GM12878 (cell line): ENCODE measurements around the gene ARHGEF25. TPM values are rescaled to one million over a fixed set of nuclear protein-coding genes. Genes with fewer than 3 reads are reported as not detected.
"Not testable (repeated sequence)": the region's sequence is repeated elsewhere in the genome, so short reads cannot be mapped to it uniquely, and the experiment has no call there.

Experiments
- ATAC-seq: fragments of 200-7000 bp; cut with Tn5 transposase; 3 replicates; pipeline ENCODE4 v1.9.1; 2020; ENCODE audit warnings: mild to moderate bottlenecking, moderate library complexity
- BruUV-seq: library from RNA; stranded (reverse); fragments of 400-500 nt; replicated peaks from 2 replicates; lab custom pipeline; 2021; lab: Mats Ljungman, UMichigan
- CTCF ChIA-PET: fragments of 300-600 bp; sonication (Branson Sonifier 250); formaldehyde crosslinking; extraction: SDS; loops from one replicate; lab custom pipeline; 2021; ENCODE audit warnings: inconsistent platforms; lab: Yijun Ruan, JAX
- POLR2A ChIA-PET: fragments of 350-600 bp; formaldehyde crosslinking; extraction: SDS; loops from one replicate; lab custom pipeline; 2021; ENCODE audit warnings: inconsistent platforms; lab: Charles Lee
- RAD21 ChIA-PET: fragments of 300-600 bp; sonication (Branson Sonifier 250); formaldehyde crosslinking; loops from one replicate; lab custom pipeline; 2023; ENCODE audit warnings: antibody characterized with exemption; ENCODE audit not compliant: unreplicated experiment; lab: Charles Lee
- SMC1A ChIA-PET: fragments of 300-600 bp; sonication (Branson Sonifier 250); formaldehyde crosslinking; loops from one replicate; lab custom pipeline; 2023; ENCODE audit not compliant: unreplicated experiment, uncharacterized antibody; lab: Charles Lee
- DNase-seq: peaks from one replicate; pipeline ENCODE4 v3.0.0-alpha.2; 2011; ENCODE audit warnings: low read depth, low spot score
- FAIRE-seq: peaks from 3 replicates; lab custom pipeline; 2011; peaks lifted over from hg19 to GRCh38; lab: Jason Lieb, UNC
- H2AFZ ChIP-seq: 2 replicates; pipeline ENCODE4 v1.6.0; 2011; ENCODE audit warnings: low read depth, low read length, control low read depth; ENCODE audit not compliant: control insufficient read depth
- H3K27ac ChIP-seq: 2 replicates; pipeline ENCODE4 v1.5.1; 2011; ENCODE audit warnings: control low read depth; ENCODE audit not compliant: control insufficient read depth, insufficient read depth
- H3K27me3 ChIP-seq, 2 experiments: replicated peaks in 1 of 2; 2 replicates each; pipeline versions ENCODE4 v1.6.0 to v1.6.1; 2011; ENCODE audit warnings: low read length in 1 of 2; ENCODE audit not compliant: control insufficient read depth in 2 of 2, insufficient read depth in 2 of 2
- H3K36me3 ChIP-seq, 2 experiments: 2 replicates each; pipeline ENCODE4 v1.5.1; 2011; ENCODE audit warnings: low read length in 1 of 2; ENCODE audit not compliant: control insufficient read depth in 2 of 2, insufficient read depth in 2 of 2
- H3K4me1 ChIP-seq: 2 replicates; pipeline ENCODE4 v1.6.1; 2011; ENCODE audit warnings: mild to moderate bottlenecking, low read length, moderate library complexity, mixed read lengths; ENCODE audit not compliant: control insufficient read depth, insufficient read depth
- H3K4me2 ChIP-seq: 2 replicates; pipeline ENCODE4 v1.6.0; 2011; ENCODE audit warnings: control low read depth; ENCODE audit not compliant: control insufficient read depth, insufficient read depth
- H3K4me3 ChIP-seq: fragments of 200-600 bp; sonication (generic); 2 replicates; pipeline ENCODE4 v1.5.1; 2016
- H3K79me2 ChIP-seq: 2 replicates; pipeline ENCODE4 v1.6.0; 2011; ENCODE audit warnings: low read length; ENCODE audit not compliant: control insufficient read depth, insufficient read depth
- H3K9ac ChIP-seq: 2 replicates; pipeline ENCODE4 v1.8.0; 2011; ENCODE audit warnings: low read length, control low read depth, mixed read lengths; ENCODE audit not compliant: control insufficient read depth, insufficient read depth
- H3K9me3 ChIP-seq: replicated peaks from 3 replicates; pipeline ENCODE4 v1.5.1; 2011; ENCODE audit warnings: mild to moderate bottlenecking, low read length; ENCODE audit not compliant: control insufficient read depth, insufficient read depth
- H4K20me1 ChIP-seq: 2 replicates; pipeline ENCODE4 v1.6.0; 2011; ENCODE audit not compliant: control insufficient read depth, insufficient read depth
- NBN ChIP-seq: fragments of 450-650 bp; IDR thresholded peaks from 2 replicates; pipeline ENCODE4 v1.6.1; 2016
- WGBS: methylation state at CpG from one replicate; pipeline ENCODE4 v1.1.6; 2016; ENCODE audit warnings: low lambda C conversion rate; ENCODE audit not compliant: insufficient replicate concordance, insufficient coverage; ENCODE audit errors: missing lambda C conversion rate; 5-methylcytosine and 5-hydroxymethylcytosine counted together
- in situ Hi-C: fragments of 300-500 bp; cut with MboI; formaldehyde crosslinking; loops from 9 replicates; pipeline ENCODE4 v1.14.3; 2018; ENCODE audit warnings: mixed read lengths
- intact Hi-C: fragments of 100-400 bp; cut with micrococcal nuclease; formaldehyde crosslinking; loops from one replicate; pipeline ENCODE4 v1.14.2; 2022; ENCODE audit not compliant: unreplicated experiment
- polyA plus RNA-seq, 11 experiments: library from polyadenylated mRNA; depleted of rRNA in 4 of 11; unstranded in 6 of 11; stranded (reverse) in 5 of 11; fragments of >200 nt; fragmentation: Nextera tagmentation in 4 of 11; fragmentation: Illumina TruSeq in 1 of 11; extraction: Ambion mirVana in 4 of 11; extraction: Trizol in 1 of 11; gene quantifications; 1 replicate in 1 of 11; 2 replicates in 10 of 11; pipeline versions ENCODE4 v1.2.1 to v1.2.3, GENCODE V29; 2011 to 2016; ENCODE audit warnings: inconsistent platforms in 2 of 11, missing spikeins in 2 of 11, low read depth in 1 of 11
- total RNA-seq, 4 experiments: library from RNA; depleted of rRNA in 3 of 4; stranded (reverse); fragments of >200 nt in 3 of 4; fragmentation: Illumina TruSeq in 1 of 4; extraction: Trizol in 1 of 4; gene quantifications; 2 replicates each; pipeline versions ENCODE4 v1.2.1 to v1.2.3, GENCODE V29; 2013 to 2021

The ARHGEF25 gene
- total and polyA plus RNA-seq, 10 of the 15 experiments (the other 5 are each of a cell fraction or from before 2014, with no cell fraction given): 0.08 to 4.5 (median 1.2) TPM; not detected in 3

DNA sequence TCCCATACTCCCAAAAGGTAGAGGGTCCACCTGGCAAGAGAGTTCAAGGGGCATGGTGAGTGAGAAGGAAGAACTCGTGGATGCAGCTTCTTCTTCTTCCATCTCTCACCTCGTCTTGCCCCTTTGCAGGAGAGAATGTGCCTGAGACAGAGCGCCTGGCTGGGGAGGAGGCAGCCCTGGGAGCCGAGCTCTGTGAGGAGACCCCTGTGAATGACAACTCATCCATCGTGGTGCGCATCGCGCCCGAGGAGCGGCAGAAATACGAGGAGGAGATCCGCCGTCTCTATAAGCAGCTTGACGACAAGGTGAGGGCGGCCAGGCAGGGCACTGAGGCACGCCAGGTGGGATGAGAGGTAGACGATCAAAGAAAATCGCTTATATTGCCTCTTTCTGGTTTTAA, 41.4 kb upstream of the ARHGEF25 start:
- RAD21 ChIA-PET: no interaction called here
- H3K9ac ChIP-seq: no peak overlapping the region
- no peak for FAIRE-seq
- DNase-seq: no peak
- intact Hi-C loops (no loop called here), in situ Hi-C loops (no loop called here)
- no peak for ATAC-seq
- H3K79me2 ChIP-seq: no peaks in the 10 kb centered on the region
- no peaks in the 10 kb centered on the region for H3K4me1 ChIP-seq
- BruUV-seq: no TSS peak
- H2AFZ ChIP-seq: no peak overlapping the region
- SMC1A ChIA-PET: no interaction called here
- no peaks in the 10 kb centered on the region for H3K27me3 ChIP-seq
- POLR2A ChIA-PET: no interaction called here
- 49% methylated on average over 12 of the region's 18 CpGs for WGBS
- H3K4me3 ChIP-seq: no peak overlapping the region
- no peaks in the 10 kb centered on the region for H3K9me3 ChIP-seq
- TF ChIP-seq NBN: no peak
- H3K4me2 ChIP-seq: no peak overlapping the region
- H3K27ac ChIP-seq: no peak overlapping the region
- no peaks in the 10 kb centered on the region for H3K36me3 ChIP-seq
- H4K20me1 ChIP-seq: no peaks in the 10 kb centered on the region
- CTCF ChIA-PET: no interaction called here

DNA sequence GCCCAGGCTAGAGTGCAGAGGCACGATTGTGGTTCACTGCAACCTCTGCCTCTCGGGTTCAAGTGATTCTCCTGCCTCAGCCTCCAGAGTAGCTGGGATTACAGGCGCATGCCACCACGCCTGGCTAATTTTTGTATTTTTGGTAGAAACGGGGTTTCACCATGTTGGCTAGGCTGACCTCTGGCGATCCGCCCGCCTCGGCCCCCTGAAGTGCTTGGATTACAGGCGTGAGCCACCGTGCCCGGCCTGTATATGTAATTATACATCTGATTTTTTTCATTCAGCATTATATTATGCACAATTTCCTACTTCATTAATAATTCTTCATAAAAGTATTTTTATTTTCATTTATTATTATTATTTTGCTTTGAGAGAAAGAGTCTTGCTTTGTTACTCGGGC, 40.8 kb upstream of the ARHGEF25 start:
- DNase-seq, H3K79me2 ChIP-seq, H3K36me3 ChIP-seq, H2AFZ ChIP-seq, SMC1A ChIA-PET, H3K4me1 ChIP-seq, H4K20me1 ChIP-seq, ATAC-seq, FAIRE-seq, H3K27me3 ChIP-seq, H3K9ac ChIP-seq, H3K4me3 ChIP-seq, H3K9me3 ChIP-seq, in situ Hi-C loops, H3K27ac ChIP-seq, H3K4me2 ChIP-seq, BruUV-seq, intact Hi-C loops, POLR2A ChIA-PET: not testable (repeated sequence)
- ChIA-PET CTCF (interaction anchor here (0.7 to 0.9 kb wide), 2 partner anchors 13 to 59 kb away, joined by 3 to 4 read pairs; no protein-coding TSS in a partner anchor), RAD21 (interaction anchor here (0.6 kb wide), 1 partner anchor 22 kb away, joined by 3 read pairs; no protein-coding TSS in a partner anchor)
- 58% methylated on average over 13 of the region's 13 CpGs for WGBS
